Measurements from ENCODE around the gene CASP4. TPM values are rescaled to one million over a fixed set of nuclear protein-coding genes. Genes with fewer than 3 reads are reported as not detected.

Gene CASP4
- total and polyA plus RNA-seq, 2 experiments from 2014 or later: 0.35 TPM; not detected in 1

GRCh38 chr11:104962852-104963251 is 5.5 kb downstream of the CASP4 start (continued):
- no peak for TF ChIP-seq CTCF (conservative IDR thresholded peaks at IDR 0.05; ENCODE audit: low read depth in 2 of 2)
- no peak for TF ChIP-seq EZH2 (IDR thresholded peaks at IDR 0.05; ENCODE audit: low read depth, unreplicated experiment)
- TF ChIP-seq ETS1 (IDR thresholded peaks at IDR 0.05): no peak

GRCh38 chr11:104957280-104957679 is 11.1 kb downstream of the CASP4 start:
- H3K9me3 Mint-ChIP-seq: no peaks in the 10 kb centered on the region
- H4K20me1 ChIP-seq (replicated peaks; ENCODE audit: insufficient read depth): no peaks in the 10 kb centered on the region
- no peaks in the 10 kb centered on the region for H3K27me3 ChIP-seq (ENCODE audit: insufficient read depth)
- H3K27ac ChIP-seq (ENCODE audit: low read depth): no peak overlapping the region
- no peak for DNase-seq (ENCODE audit: low spot score)
- no peaks in the 10 kb centered on the region for H3K4me1 Mint-ChIP-seq
- no peaks in the 10 kb centered on the region for H3K79me2 ChIP-seq (replicated peaks; ENCODE audit: insufficient read depth)
- H3K27me3 Mint-ChIP-seq (ENCODE audit: insufficient read depth, low read depth, poor library complexity): no peaks in the 10 kb centered on the region
- peaks cover 1% of the 10 kb centered on the region; the same call in 1 of the 2 replicates for H3K4me1 ChIP-seq (ENCODE audit: insufficient read depth)
- no peak overlapping the region for H3K27ac Mint-ChIP-seq
- no peak for ATAC-seq
- peaks cover 2% of the 10 kb centered on the region; the same call in 2 of the 3 replicates for H3K36me3 Mint-ChIP-seq (ENCODE audit: low read depth)
- H3K4me3 ChIP-seq: no peak overlapping the region
- H3K4me2 ChIP-seq: no peak overlapping the region
- H2AFZ ChIP-seq: no peak overlapping the region
- H3F3A ChIP-seq (replicated peaks; ENCODE audit: low read depth): no peaks in the 10 kb centered on the region
- no peak overlapping the region for H3K4me3 Mint-ChIP-seq
- H3K36me3 ChIP-seq (ENCODE audit: insufficient read depth): no peaks in the 10 kb centered on the region
- H3K9me2 ChIP-seq (ENCODE audit: insufficient read depth): peaks cover 11% of the 10 kb centered on the region; the same call in 1 of the 2 replicates
- TF ChIP-seq POLR2AphosphoS5 (IDR thresholded peaks at IDR 0.05; ENCODE audit: low read depth) (no peak), EZH2 (IDR thresholded peaks at IDR 0.05; ENCODE audit: low read depth, unreplicated experiment) (no peak), ETS1 (IDR thresholded peaks at IDR 0.05) (no peak), ZNF114 (CRISPR knock-in tag; IDR thresholded peaks at IDR 0.05) (no peak), CTCF (conservative IDR thresholded peaks at IDR 0.05; ENCODE audit: low read depth in 2 of 2) (no peak), ZNF331 (CRISPR knock-in tag; IDR thresholded peaks at IDR 0.05; ENCODE audit: low read depth) (no peak), ZNF462 (CRISPR knock-in tag; IDR thresholded peaks at IDR 0.05) (no peak), NANOG (IDR thresholded peaks at IDR 0.05; ENCODE audit: borderline replicate concordance) (no peak), CREB1 (CRISPR knock-in tag; IDR thresholded peaks at IDR 0.05; ENCODE audit: low read depth) (no peak), EZH2phosphoT487 (IDR thresholded peaks at IDR 0.05; ENCODE audit: unreplicated experiment) (no peak)

Measured in GM23338 (cell line).